DND-41 (cell line): ENCODE measurements around the gene ZFTA.

Source experiments
- ATAC-seq: fragments of 200-7000 bp; cut with Tn5 transposase; 3 replicates; pipeline ENCODE4 v1.9.1; 2021; ENCODE audit warnings: low read depth; ENCODE audit not compliant: insufficient read depth
- DNase-seq: peaks from one replicate; pipeline ENCODE4 v3.0.0-alpha.2; 2020
- H2AFZ ChIP-seq: 2 replicates; pipeline ENCODE4 v1.6.0; 2012; ENCODE audit warnings: low read depth, low read length
- H3K27ac ChIP-seq: 2 replicates; pipeline ENCODE4 v1.5.1; 2012; ENCODE audit warnings: low read length, inconsistent platforms
- H3K27me3 ChIP-seq: fragments of 200-600 bp; sonication (generic); 2 replicates; pipeline ENCODE4 v1.6.0; 2012; ENCODE audit warnings: low read length, mild to moderate bottlenecking, inconsistent platforms; ENCODE audit not compliant: insufficient read depth, poor library complexity
- H3K36me3 ChIP-seq: 2 replicates; pipeline ENCODE4 v1.5.1; 2012; ENCODE audit warnings: low read length, inconsistent platforms; ENCODE audit not compliant: insufficient read depth
- H3K4me1 ChIP-seq: 2 replicates; pipeline ENCODE4 v1.5.1; 2012; ENCODE audit warnings: mild to moderate bottlenecking, low read length; ENCODE audit not compliant: insufficient read depth
- H3K4me2 ChIP-seq: 2 replicates; pipeline ENCODE4 v1.6.0; 2012; ENCODE audit warnings: mild to moderate bottlenecking, moderate library complexity, low read length, inconsistent platforms; ENCODE audit not compliant: insufficient read depth
- H3K4me3 ChIP-seq, 2 experiments: fragments of 200-600 bp in 1 of 2; shearing (Covaris generic) in 1 of 2; 2 replicates each; pipeline ENCODE4 v1.5.1; 2012 to 2016; ENCODE audit warnings: inconsistent platforms in 2 of 2, low read length in 2 of 2, mild to moderate bottlenecking in 2 of 2, low read depth in 1 of 2, moderate library complexity in 1 of 2
- H3K79me2 ChIP-seq: 2 replicates; pipeline ENCODE4 v1.6.0; 2012; ENCODE audit warnings: low read length, inconsistent platforms; ENCODE audit not compliant: insufficient read depth
- H3K9ac ChIP-seq: 2 replicates; pipeline ENCODE4 v1.6.0; 2012; ENCODE audit warnings: low read depth, mild to moderate bottlenecking, inconsistent platforms, low read length, moderate library complexity
- H3K9me3 ChIP-seq: 2 replicates; pipeline ENCODE4 v1.5.1; 2012; ENCODE audit warnings: low read length, moderate library complexity, mild to moderate bottlenecking, inconsistent platforms; ENCODE audit not compliant: insufficient read depth, severe bottlenecking
- H4K20me1 ChIP-seq: 2 replicates; pipeline ENCODE4 v1.6.0; 2012; ENCODE audit warnings: low read length; ENCODE audit not compliant: insufficient read depth
- EZH2 ChIP-seq: IDR thresholded peaks from 3 replicates; pipeline ENCODE4 v1.6.1; 2012; ENCODE audit warnings: borderline replicate concordance, low read depth, mild to moderate bottlenecking, moderate library complexity, low read length, inconsistent platforms; ENCODE audit not compliant: severe bottlenecking
- TF ChIP-seq, protein P1 (sequence below): IDR thresholded peaks from 2 replicates; pipeline ENCODE4 v1.5.1; 2012; ENCODE audit warnings: borderline replicate concordance, low read length, moderate library complexity, mild to moderate bottlenecking; ENCODE audit not compliant: poor library complexity, severe bottlenecking; ENCODE audit errors: extremely low read depth

The ZFTA gene

DNA sequence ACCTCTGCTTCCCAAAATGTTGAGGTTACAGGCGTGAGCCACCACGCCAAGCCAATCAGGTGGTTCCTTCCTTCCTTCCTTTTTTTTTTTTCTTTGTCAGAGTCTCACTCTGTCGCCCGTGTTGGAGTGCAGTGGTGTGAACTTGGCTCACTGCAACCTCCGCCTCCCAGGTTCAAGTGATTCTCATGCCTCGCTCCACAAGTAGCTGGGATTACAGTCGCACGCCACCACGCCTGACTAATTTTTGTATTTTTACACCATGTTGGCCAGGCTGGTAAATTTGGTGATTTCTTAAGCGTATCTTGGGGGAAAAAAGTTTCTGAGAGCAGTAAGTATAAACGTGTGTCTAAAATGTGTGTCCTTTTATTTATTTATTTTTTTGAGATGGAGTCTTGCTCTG, 26.5 kb upstream of the ZFTA start:
- Histone ChIP-seq H3K79me2 (no peaks in the 10 kb centered on the region), H3K4me2 (no peak overlapping the region), H3K27ac (no peak overlapping the region), H3K9me3 (peaks cover 16% of the 10 kb centered on the region), H3K9ac (no peak overlapping the region), H3K36me3 (no peaks in the 10 kb centered on the region), H2AFZ (no peak overlapping the region), H4K20me1 (no peaks in the 10 kb centered on the region), H3K4me3 (no peak overlapping the region), H3K27me3 (no peaks in the 10 kb centered on the region), H3K4me1 (no peaks in the 10 kb centered on the region)
- DNase-seq (no peak), ATAC-seq (no peak)
- no peak for TF ChIP-seq EZH2
- TF ChIP-seq, protein P1, sequence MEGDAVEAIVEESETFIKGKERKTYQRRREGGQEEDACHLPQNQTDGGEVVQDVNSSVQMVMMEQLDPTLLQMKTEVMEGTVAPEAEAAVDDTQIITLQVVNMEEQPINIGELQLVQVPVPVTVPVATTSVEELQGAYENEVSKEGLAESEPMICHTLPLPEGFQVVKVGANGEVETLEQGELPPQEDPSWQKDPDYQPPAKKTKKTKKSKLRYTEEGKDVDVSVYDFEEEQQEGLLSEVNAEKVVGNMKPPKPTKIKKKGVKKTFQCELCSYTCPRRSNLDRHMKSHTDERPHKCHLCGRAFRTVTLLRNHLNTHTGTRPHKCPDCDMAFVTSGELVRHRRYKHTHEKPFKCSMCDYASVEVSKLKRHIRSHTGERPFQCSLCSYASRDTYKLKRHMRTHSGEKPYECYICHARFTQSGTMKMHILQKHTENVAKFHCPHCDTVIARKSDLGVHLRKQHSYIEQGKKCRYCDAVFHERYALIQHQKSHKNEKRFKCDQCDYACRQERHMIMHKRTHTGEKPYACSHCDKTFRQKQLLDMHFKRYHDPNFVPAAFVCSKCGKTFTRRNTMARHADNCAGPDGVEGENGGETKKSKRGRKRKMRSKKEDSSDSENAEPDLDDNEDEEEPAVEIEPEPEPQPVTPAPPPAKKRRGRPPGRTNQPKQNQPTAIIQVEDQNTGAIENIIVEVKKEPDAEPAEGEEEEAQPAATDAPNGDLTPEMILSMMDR = no peak

DNA sequence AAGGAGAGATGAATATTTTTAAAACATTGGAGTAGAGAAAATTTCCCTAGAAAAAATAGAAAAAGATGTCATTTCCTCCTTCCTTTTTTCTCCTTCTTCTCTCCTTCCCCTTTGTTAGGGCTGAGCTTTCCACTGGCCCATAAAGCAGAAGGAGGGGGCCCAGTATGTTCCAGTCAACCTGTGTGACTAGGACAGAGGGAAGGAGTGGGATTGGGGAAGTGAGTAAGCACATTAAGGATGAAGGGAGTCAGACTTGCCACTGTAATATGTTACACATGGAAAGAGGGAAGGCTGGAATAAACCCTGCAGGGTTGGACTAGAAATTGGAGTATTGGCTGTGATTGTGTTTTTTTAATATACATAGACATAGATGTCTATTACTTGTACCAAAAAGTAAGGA, 24.6 kb upstream of the ZFTA start:
- no peak overlapping the region for H2AFZ ChIP-seq
- no peaks in the 10 kb centered on the region for H3K4me1 ChIP-seq
- H3K27me3 ChIP-seq = no peaks in the 10 kb centered on the region
- no peak overlapping the region for H3K4me2 ChIP-seq
- H3K4me3 ChIP-seq = no peak overlapping the region
- H3K9ac ChIP-seq = no peak overlapping the region
- TF ChIP-seq, protein P1 = no peak
- TF ChIP-seq EZH2 = no peak
- peaks cover 16% of the 10 kb centered on the region for H3K9me3 ChIP-seq
- no peak for ATAC-seq
- DNase-seq = no peak
- H4K20me1 ChIP-seq = no peaks in the 10 kb centered on the region
- no peak overlapping the region for H3K27ac ChIP-seq
- no peaks in the 10 kb centered on the region for H3K36me3 ChIP-seq
- H3K79me2 ChIP-seq = no peaks in the 10 kb centered on the region

DNA sequence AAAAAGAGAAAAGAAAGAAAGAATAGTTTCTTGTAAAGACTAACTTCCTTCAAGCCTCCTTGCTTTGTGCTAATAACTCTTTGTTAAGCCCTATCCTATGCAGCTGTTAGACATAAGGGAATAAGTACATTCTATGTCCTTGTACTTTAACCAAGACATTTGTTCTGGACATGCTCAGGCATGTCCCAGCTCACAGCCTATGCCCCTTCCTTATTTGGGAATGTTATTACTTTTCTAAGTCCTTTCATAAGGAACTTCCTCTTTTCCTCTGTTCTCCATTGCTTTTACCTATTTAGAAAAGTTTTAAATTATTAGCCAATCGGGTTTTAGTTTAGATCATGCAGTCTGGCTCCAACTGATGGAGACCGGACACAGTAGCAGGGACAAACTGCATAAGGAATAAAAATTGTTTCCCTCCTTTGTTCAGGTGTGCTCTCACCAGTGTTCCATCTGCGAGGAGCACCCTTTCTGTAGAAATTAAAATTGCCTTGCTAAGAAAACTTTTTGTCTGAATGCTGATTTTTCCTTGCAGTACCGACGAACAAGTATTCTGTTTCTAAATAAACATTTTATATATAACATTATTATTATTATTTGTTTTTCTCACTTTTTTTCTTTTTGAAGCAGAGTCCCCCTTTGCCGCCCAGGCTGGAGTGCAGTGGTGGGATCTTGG, 23.1 kb upstream of the ZFTA start:
- Histone ChIP-seq H3K27me3 (no peaks in the 10 kb centered on the region), H3K27ac (no peak overlapping the region), H3K9ac (no peak overlapping the region), H3K4me3 (no peak overlapping the region), H2AFZ (no peak overlapping the region), H3K79me2 (no peaks in the 10 kb centered on the region), H3K9me3 (peaks cover 16% of the 10 kb centered on the region), H3K36me3 (no peaks in the 10 kb centered on the region), H3K4me1 (no peaks in the 10 kb centered on the region), H4K20me1 (no peaks in the 10 kb centered on the region), H3K4me2 (no peak overlapping the region)
- TF ChIP-seq EZH2 = no peak
- TF ChIP-seq, protein P1 = no peak
- DNase-seq = no peak
- ATAC-seq = no peak
